Measurements from ENCODE around the gene NAP1L4. TPM values are rescaled to one million over a fixed set of nuclear protein-coding genes. Genes with fewer than 3 reads are reported as not detected.

Gene NAP1L4
- total RNA-seq, 1 donor from 2014 or later: 129 TPM

DNA sequence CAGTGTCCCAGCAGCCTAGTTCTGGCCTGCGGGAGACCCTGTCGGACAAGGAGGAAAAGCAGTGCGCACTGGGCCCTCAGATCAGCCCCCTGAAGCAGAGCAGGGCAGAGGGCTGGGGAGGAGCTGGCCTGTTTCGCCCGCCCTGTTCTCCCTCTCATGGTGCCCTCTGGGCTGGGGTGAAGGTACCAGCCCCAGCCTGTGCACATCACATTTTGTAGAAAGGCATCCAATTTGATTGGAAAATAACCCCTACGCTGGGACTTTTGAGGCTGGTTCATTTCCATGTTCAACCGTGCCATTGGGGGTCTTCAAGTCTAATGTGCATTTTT, 832 bp upstream of the NAP1L4 start:
- DNase-seq: no peak

DNA sequence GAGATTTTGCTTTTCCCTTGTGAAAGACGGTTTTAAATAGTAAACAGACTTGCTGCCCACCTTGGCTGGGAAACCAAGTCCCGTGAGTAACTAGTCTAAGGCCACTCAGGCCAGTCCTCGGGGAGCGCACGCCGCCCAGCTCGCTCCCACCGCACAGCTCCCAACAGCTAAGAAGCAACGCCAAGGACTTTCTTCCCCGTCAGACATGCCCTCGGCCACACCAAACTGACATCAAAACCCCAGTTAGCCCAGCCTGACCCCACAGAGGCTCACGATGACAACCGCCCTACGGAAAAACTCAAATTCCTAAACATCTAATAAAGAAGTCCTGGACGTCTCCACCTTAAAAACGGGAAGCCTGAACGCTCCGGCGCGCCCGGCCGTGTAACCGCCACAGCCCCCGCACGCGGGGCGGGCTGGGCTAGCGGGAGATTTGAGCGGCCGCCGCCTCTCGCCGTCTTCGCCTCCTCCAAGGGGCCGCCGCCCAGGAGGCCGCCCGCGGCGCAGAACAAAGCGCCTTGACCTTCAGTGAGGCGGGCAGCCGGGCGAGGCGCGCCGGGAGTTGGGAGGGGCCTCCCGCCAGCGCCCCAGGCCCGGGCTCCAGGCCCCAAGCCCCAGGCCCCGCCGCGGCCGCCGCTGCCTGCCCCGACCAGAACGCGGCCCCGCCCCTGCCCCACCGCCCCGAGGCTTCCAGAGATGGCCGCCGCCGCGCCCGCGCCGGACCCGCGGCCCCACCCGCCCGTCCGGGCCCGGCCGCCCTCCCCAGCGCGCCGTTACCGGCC, 486 bp downstream of the NAP1L4 start:
- DNase-seq: no peak

DNA sequence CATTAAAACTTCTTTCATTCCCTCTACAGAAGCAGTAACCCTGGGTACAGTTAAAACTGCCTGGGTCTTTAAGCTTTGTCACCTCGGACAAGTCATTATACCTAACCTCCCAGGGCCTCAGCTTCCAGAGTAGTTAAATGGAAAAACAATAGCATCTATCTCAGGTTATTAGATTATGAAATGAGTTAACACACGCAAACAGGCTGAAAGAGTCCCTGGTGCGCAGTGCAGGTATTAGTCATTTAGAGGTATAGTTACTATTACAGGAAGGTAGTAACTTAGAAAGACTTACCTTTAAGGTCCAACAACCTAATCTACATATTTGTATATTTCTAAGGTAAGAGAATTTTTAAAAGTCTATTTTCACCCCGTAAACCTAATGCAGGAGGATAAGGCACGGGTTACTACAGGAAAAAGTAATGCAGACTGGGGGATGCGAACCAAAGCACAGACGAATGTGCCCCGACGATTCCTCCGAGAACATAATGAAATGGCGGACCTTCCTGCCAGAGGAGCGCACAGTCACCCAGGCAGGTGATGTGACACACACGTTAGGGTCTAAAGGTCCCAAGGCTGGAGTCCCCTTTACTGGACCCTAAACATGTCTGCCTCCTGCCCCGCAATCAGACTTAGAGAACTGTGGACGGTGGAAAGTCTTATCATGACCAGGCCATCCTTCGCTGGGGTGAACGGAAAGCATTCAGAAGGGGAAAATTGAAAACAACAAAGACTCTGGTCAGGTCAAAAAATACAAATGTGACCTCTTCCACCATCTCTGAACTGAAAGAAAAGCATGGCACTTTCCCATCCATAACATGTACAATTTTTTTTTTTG, 1.3 kb downstream of the NAP1L4 start:
- DNase-seq: no peak

DNA sequence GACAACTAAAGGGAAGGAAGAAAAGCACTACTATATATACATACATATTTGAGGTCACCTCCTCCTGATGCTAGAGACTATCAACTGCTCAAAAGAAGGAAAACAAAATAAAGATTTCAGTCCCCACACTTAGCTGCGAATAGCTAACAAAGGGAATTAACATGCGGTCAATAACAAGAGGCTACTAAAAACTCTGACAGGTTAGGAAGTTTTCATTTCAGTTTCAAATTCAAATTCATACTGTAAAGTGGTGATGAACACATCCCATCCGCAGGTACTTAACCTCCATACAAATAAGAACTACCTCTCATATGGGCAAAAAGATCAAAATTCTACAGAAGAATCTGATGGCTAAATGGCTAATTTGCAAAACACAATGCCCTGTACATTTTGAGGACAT, 2.6 kb downstream of the NAP1L4 start:
- DNase-seq: no peak

DNA sequence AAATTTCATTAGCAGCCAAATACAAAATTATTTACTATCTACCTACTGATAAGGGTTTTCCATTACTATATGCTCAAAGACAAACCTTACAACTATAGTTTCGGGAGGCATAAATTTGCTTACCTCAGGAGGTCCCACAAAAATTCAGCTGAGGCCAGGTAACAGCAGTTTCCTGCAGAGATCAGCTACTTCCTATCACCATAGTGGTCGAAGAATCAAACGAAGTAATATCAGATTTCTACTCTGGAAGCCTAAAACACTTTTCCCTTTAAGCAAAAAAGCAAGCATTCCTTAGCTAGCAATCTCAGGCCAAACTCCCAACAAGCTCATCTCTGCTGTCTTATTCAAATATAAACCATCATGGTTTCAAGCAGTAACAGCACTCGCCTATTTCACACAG, 3.1 kb downstream of the NAP1L4 start:
- no peak for DNase-seq

DNA sequence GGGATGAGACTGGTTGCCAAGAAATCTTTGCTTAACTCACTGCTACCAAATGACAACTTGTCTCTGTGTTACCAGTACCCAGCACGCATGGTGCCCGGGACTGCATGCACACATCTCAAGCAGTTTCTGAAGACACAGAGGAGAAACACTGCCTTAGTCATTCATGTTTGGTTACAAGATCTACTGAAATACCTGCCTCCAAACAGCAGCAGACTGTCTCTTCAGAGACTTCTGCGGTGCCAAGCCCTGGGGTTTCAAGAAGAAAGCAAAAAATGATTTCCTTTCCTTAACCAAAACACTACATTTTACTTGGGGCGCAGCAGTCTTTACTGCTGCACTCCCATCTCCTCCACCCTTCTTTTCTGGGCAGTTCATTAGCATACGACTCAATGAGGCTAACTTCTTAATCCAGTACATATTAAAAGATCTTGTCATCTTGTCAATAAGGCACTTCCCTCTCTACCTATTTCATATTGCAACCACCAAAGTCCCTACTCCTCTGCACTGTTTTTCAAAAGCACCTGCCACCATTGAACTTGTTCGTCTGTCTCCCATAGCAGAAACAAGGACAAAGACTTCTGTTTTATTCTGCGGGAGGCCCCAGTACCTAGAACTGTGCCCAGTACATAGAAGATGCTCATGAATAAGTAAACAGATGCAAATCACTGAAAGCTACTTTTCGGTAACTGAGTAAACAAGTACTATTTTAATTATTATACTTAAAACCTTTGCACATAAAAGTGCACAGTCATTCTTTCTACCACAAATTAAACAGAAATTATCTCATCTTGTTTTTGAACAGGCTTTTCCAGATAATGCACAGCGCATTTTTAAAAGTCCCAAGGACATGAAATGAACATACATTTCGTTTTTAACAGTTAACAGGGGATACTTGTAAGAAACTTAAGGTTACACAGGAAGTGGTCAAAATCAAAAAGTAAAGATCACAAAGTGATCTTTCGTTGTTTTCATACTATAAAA, 4.0 kb downstream of the NAP1L4 start:
- DNase-seq: no peak

DNA sequence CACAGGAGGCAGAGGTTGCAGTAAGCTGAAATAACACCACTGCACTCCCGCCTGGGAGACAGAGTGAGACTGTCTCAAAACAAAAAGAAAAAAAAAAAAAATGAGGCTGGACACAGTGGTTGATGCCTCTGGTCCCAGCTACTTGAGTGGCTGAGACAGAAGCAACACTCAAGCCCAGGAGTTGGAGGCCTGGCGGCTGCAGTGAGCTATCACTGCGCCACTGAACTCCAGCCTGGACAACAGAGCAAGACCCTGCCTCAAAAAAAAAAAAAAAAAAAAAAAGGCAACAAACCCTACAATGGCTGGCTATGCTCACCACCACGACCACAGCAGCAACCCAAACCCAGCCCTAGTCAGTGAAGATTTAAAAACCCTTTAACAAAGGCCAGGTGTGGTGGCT, 8.2 kb downstream of the NAP1L4 start:
- DNase-seq: no peak

DNA sequence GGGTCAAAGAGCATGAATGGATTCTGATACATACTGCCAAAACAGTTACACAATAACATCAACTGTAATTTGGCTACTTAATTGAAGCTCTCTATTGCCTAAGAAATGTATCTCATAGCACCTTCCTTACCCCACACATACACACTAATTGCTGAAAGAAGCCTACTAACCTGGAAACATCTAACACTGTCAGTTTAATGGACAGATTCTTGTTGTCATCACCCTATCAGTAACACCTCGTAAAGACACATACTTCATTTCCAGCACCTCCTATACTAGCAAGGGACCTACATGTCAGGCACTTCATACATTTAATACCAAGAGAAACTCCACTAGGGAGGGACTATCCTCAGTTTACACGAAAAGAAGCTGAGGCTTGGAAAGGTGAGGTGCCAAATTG, 9.9 kb downstream of the NAP1L4 start:
- no peak for DNase-seq

DNA sequence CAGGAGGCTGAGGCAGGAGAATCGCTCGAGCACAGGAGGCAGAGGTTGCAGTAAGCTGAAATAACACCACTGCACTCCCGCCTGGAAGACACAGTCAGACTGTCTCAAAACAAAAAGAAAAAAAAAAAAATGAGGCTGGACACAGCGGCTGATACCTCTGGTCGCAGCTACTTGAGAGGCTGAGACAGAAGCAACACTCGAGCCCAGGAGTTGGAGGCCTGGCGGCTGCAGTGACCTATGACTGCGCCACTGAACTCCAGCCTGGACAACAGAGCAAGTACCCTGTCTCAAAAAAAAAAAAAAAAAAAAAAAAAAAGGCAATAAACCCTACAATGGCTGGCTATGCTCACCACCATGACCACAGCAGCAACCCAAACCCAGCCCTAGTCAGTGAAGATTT, 11.0 kb downstream of the NAP1L4 start:
- no peak for DNase-seq

DNA sequence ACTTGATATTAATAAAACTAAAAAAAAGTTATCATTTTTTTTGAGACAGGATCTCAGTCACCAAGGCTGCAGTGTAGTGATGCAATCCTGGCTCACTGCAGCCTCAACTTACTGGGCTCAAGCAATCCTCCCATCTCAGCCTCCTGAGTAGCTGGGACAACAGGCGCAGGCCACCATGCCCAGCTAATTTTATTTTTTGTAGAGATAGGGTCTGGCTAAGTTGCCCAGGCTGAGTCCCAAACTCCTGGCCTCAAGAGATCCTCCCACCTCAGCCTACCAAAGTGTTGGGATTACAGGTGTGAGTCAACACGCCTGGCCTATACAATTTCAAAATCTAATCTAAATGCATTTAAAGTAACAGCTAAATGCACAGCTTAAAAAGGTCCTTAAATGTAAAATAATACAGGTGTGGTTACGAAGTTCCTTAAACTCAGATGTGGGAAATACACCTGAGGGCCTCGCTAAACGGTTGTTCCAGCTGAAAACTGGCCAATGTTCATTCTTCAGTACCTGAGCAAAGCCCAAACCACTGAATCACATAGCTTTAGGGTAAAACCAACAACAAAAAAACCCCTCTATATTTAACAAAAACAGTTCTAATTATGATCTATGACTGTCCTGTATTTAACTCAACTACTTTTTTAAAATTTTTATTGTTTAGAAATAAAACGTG, 11.8 kb downstream of the NAP1L4 start:
- DNase-seq: no peak

DNA sequence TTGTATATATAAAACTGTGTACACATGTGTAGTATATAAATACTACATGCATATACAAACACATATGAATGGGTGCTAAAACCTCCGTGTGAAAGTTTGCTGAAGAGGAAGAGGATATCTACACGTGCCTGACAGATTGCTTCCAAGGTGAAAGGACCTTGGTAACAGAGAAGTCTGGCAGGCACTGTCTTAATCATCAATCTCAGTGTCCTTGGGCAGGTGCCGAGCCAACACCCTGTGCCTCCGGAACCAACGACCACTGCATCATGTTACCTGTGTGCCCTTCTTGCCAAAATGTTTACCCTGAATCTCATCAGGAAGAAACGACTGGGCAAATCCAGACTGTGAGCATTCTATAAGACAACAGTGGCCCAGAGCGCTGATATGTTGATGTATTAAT, 15.0 kb downstream of the NAP1L4 start:
- DNase-seq: no peak

DNA sequence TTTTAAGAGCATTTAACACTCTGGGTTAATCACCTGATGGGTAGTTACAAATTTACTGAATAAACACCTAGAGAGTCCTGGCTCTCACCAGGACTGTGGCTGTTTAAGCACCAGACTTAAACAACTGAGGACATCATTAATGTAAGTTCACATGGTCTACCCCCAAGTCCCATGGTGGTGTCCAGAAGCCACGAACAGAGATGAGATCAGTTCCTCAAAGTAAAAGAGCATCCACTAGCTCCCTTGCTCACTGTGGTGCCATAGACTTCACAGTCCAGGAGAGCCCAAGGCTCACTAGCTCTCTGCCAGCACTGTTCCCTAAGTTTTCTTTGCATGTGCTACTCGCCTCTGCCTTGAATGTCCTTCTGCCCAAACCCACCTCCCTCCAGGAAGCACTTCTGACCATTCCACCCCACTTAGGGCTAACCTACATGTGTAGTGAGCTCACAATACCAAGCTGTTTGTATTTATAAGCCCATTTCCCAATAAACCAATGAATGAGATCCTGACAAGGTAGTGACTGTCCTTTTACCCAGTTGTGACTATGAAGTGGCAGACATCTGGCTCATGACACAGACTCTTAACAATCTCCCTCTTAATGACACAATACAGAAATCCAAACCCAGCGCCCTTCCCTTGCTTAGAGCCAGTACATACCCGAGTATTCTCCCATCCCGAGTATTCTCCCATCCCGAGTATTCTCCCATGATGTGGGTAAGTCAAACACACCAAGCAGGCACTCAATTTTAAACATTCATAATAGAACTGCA, 15.7 kb downstream of the NAP1L4 start:
- no peak for DNase-seq

DNA sequence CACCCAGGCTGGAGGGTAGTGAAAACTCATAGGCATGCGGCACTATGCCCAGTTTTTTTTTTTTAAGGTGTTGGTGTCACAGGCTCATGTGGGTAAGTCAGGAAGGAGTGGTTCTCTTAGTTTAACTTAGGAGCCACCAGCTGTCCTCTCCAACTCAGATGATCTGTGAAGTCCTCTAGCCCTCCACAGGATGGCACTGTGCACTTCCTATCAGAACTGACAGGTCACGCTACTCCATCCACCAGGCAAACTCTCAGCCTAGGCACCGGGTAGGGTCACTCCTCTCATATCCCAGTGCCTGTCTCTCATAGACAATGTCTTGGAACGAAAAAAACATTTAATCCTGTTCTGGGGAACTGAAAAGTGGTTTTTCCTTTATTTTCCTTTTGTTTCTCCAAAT, 16.5 kb downstream of the NAP1L4 start:
- no peak for DNase-seq

DNA sequence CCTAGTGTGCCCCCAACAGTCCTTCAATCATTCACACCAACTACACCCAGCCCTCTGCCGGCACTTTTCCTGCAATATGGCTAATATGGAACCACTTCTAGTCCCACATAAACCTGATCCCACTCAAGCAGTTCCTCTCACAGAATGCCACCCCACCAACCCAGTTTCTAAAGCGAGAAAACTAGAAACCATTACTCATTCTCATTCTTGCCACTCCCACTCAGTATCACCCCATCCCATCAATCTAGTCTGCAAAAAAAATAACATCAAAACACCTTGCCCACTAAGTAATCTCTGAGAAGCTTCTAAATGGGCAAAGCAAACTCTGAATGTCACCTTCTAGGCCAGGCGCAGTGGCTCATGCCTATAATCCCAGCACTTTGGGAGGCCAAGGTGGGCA, 17.9 kb downstream of the NAP1L4 start:
- DNase-seq: no peak

DNA sequence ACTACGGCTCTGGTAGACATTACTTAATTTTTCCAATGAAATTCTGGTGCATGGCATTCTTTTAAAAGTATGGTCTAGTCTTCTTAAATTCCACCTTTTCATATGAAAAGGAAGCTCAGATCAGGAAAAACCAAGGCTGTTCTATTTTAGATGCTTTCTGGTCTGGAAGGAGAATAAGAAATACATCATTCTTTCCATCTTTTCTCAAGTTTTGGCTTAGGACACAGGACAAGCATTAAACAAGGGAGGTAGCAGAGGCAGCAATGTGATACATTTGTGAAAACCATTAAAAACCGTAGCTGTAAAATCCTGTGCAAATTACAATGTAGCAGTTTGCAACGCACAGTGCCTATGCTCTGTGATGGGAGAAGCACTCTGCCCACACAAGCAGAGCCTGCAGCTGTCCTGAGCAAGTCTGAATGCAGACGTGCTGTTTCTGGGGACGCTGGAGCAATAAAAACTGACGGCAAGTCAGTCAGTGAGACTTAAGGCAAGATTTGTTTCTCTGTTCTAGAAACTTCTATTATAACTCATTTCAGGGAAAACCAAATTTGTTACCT, 23.7 kb downstream of the NAP1L4 start:
- no peak for DNase-seq

DNA sequence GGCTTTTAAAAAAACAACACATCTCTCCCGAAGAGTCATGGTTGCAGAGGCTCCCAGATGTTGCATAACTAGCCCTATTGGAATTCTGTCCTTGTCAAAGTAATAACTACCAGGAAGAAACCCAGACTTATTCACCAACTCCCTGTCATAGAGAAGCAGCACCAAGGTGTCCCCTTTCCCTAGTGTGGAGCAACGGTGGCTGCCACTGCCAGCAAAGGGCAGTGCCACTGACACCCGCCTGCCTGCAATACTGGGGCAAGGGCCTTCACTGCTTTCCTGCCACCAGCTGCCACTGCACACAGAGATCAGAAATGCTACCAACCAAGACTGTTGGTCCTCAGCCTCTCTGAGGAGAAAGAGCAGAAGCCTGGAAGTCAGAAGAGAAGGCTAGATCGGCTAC, 27.3 kb downstream of the NAP1L4 start:
- no peak for DNase-seq

DNA sequence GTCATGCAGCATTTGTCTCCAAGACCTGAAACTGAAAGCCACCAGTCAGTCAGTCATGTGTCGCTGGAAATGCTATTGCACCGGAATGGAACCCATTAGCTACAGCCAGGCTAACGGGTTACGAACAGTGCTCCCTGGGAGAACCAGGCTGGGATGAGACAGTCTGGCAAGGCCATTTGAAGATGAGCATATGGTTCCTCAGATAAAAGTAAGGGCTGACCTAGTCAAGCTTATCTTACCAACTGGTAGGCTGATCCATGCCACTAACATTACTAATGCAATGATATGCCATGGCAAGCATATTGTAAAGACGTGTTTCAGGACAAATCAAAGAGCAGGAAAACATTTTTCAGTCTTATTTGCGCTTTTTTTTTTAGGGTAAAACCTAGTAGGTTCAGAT, 28.4 kb downstream of the NAP1L4 start:
- DNase-seq: no peak

DNA sequence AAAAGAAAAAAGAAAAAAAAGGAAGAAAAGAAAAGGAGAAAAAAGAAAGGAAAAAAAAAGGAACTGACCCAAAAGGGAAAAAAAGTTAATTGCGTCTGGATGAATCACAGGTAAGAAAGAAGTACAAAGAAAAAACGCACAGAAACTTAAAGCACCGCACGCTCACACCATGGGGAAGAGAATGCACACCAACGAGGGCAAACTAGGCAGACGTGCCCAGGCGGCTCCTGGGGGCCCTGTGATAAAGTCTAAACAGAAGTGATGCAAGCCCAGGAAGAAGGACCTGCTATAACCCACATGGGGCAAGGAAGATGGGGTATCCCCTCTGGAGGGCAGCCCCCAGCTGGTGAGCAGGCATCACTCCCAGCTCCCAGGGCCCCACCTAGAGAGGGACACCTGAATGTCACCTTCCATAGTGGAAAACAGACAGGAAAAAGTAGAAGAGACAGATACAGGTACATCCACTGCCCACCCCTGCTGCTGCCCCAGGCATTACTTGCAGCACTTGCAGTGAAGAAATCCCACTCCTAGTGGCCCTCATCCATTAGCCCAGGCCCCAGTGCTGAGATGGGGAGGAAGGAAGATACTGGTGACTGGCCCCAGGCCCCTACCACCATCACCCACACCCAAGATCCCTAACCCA, 28.9 kb downstream of the NAP1L4 start:
- no peak for DNase-seq

DNA sequence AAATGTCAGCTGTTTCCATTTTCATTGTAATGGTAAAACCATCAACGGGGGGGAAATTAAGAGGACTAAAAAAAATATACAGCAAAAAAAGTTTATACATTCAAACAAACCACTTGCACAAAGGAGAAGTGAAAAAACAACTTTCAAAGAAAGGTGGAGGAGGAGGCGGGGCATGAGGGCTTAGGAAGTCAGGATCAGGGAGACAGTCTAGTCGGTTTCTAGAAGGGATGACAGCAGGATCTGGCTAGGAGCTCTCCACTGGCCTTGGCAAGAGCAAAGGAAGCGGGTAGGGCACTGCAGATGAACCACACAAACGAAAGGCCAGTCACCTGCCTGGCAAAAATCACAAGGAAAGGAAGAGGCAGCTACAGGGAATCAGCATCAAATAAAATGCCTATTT, 31.0 kb downstream of the NAP1L4 start:
- DNase-seq: no peak

DNA sequence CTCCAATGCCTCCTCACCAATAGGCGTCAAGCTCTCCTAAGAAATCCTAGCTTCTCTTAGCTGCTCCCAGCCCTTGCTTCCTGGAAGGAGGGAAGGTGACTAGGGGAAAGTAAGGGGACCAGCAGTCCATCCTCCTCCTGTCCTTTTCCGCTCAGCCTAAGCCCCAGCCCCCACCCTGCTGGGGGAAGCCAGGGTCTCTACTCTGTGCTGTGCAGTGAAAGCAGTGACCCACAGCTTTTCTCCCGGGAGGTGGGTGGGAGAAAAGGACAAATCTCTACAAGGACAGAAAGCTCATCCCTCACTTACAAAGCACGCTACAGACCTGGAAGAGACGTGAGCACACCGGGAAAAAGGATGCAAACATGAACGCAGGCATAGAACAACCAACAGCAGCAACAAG, 32.0 kb downstream of the NAP1L4 start:
- DNase-seq: no peak

DNA sequence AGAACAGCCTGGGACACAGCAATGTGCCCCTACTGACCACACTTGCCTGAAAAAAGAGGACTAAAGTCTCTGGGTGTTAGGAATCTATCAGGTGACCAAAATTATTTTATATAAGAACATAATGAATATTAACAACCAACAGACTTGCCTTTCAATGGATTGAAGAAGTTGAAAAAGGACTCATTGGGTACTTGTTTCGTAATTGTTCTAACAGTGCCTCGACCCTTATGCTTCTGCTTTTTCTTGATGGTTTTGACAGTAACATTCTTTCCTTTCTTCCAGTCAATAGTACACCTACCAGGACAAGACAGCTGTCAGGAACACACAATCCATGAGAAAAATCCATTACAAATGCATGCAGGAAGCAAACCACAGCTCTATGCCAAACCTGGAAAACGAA, 33.9 kb downstream of the NAP1L4 start:
- DNase-seq: no peak

All from skin of body (tissue), 2 donors.